IMR-90 (cell line): ENCODE data around the gene WDR62.

Experiments used
- BHLHE40 ChIP-seq: fragments of 150-350 bp; IDR thresholded peaks from 2 replicates; pipeline ENCODE4 v1.6.1; 2016; ENCODE audit warnings: mild to moderate bottlenecking, low read depth, low read length
- CEBPB ChIP-seq: IDR thresholded peaks from 2 replicates; pipeline ENCODE4 v1.6.1; 2012; ENCODE audit warnings: low read depth, low read length, improper control_type of control experiment
- CTCF ChIP-seq: conservative IDR thresholded peaks from 2 replicates; pipeline ENCODE4 v1.5.1; 2012; ENCODE audit warnings: mild to moderate bottlenecking, low read depth, low read length, improper control_type of control experiment
- MAFK ChIP-seq: IDR thresholded peaks from 2 replicates; pipeline ENCODE4 v1.6.1; 2012; ENCODE audit warnings: low read depth, low read length, improper control_type of control experiment
- MAZ ChIP-seq: IDR thresholded peaks from 2 replicates; pipeline ENCODE4 v1.6.1; 2012; ENCODE audit warnings: low read depth, mild to moderate bottlenecking, low read length, improper control_type of control experiment, moderate library complexity, borderline replicate concordance
- MXI1 ChIP-seq: IDR thresholded peaks from 2 replicates; pipeline ENCODE4 v1.6.1; 2012; ENCODE audit warnings: low read depth, mild to moderate bottlenecking, low read length, moderate library complexity, borderline replicate concordance
- POLR2A ChIP-seq: IDR thresholded peaks from 2 replicates; pipeline ENCODE4 v1.6.1; 2012; ENCODE audit warnings: mild to moderate bottlenecking, low read depth, low read length
- RAD21 ChIP-seq: IDR thresholded peaks from 2 replicates; pipeline ENCODE4 v1.6.1; 2012; ENCODE audit warnings: low read length, improper control_type of control experiment
- RCOR1 ChIP-seq: IDR thresholded peaks from 2 replicates; pipeline ENCODE4 v1.6.1; 2012; ENCODE audit warnings: mild to moderate bottlenecking, low read length, improper control_type of control experiment; ENCODE audit not compliant: insufficient replicate concordance
- RFX5 ChIP-seq: IDR thresholded peaks from 2 replicates; pipeline ENCODE4 v1.8.0; 2012; ENCODE audit warnings: low read depth, mild to moderate bottlenecking, low read length, moderate library complexity
- SMC3 ChIP-seq: fragments of 150-350 bp; IDR thresholded peaks from 2 replicates; pipeline ENCODE4 v1.6.1; 2016; ENCODE audit warnings: low read depth, mild to moderate bottlenecking, antibody characterized with exemption, low read length, moderate library complexity
- USF2 ChIP-seq: fragments of 150-350 bp; IDR thresholded peaks from 2 replicates; pipeline ENCODE4 v1.6.1; 2017; ENCODE audit warnings: mild to moderate bottlenecking, antibody characterized with exemption, low read length, low read depth

GRCh38 chr19:36059180-36059910 is 4.6 kb downstream of the WDR62 start:
- TF ChIP-seq CTCF (no peak), USF2 (no peak), SMC3 (no peak), MXI1 (no peak), RFX5 (no peak), RCOR1 (no peak), POLR2A (no peak), BHLHE40 (no peak), MAZ (no peak), CEBPB (no peak), RAD21 (no peak), MAFK (no peak)
